ENCODE measurements around the gene CHST8.

The CHST8 gene

GRCh38 chr19:33699754-33700407 lies 78.1 kb downstream of the CHST8 start:
- no peak for DNase-seq (ENCODE audit: low read depth in 1 of 2, low spot score in 1 of 2)
- TF ChIP-seq GABPA (IDR thresholded peaks at IDR 0.05; ENCODE audit: low read depth): no peak
- no peak for TF ChIP-seq POLR2AphosphoS5 (IDR thresholded peaks at IDR 0.05; ENCODE audit: low read depth)
- no peak for TF ChIP-seq SPI1 (IDR thresholded peaks at IDR 0.05; ENCODE audit: borderline replicate concordance, low read depth)
- TF ChIP-seq CTCF (IDR thresholded peaks at IDR 0.05; ENCODE audit: insufficient read depth, low read length): no peak
- TF ChIP-seq REST (IDR thresholded peaks at IDR 0.05; ENCODE audit: insufficient replicate concordance, low read depth): no peak
- no peak overlapping the region for H3K4me3 ChIP-seq (replicated peaks; ENCODE audit: insufficient read depth, low read length)

GRCh38 chr19:33700408-33701013 lies 78.8 kb downstream of the CHST8 start:
- Histone ChIP-seq H3K27me3 (ENCODE audit: insufficient read depth, poor library complexity, severe bottlenecking) (no peaks in the 10 kb centered on the region), H3K4me3 (replicated peaks; ENCODE audit: insufficient read depth, low read length) (no peak overlapping the region), H3K27ac (replicated peaks) (no peak overlapping the region)
- DNase-seq (ENCODE audit: low read depth in 1 of 2, low spot score in 1 of 2): no peak
- TF ChIP-seq POLR2AphosphoS5 (IDR thresholded peaks at IDR 0.05; ENCODE audit: low read depth) (no peak), GABPA (IDR thresholded peaks at IDR 0.05; ENCODE audit: low read depth) (no peak), CTCF (IDR thresholded peaks at IDR 0.05; ENCODE audit: insufficient read depth, low read length) (no peak), REST (IDR thresholded peaks at IDR 0.05; ENCODE audit: insufficient replicate concordance, low read depth) (no peak), SPI1 (IDR thresholded peaks at IDR 0.05; ENCODE audit: borderline replicate concordance, low read depth) (no peak)

More at GRCh38 chr19:33699754-33700407, 78.1 kb downstream of the CHST8 start:
- H3K27ac ChIP-seq (replicated peaks): no peak overlapping the region
- no peaks in the 10 kb centered on the region for H3K27me3 ChIP-seq (ENCODE audit: insufficient read depth, poor library complexity, severe bottlenecking)

- no peak for TF ChIP-seq POLR2AphosphoS5 (IDR thresholded peaks at IDR 0.05; ENCODE audit: low read depth)
- H3K4me3 ChIP-seq (replicated peaks; ENCODE audit: insufficient read depth, low read length): no peak overlapping the region
- no peaks in the 10 kb centered on the region for H3K27me3 ChIP-seq (ENCODE audit: insufficient read depth, poor library complexity, severe bottlenecking)
- no peak overlapping the region for H3K27ac ChIP-seq (replicated peaks)
- no peak for DNase-seq (ENCODE audit: low read depth in 1 of 2, low spot score in 1 of 2)
Observed at GRCh38 chr19:33701565-33701964, 79.8 kb downstream of the CHST8 start.

GRCh38 chr19:33702606-33703437 lies 81.1 kb downstream of the CHST8 start:
- H3K27me3 ChIP-seq (ENCODE audit: insufficient read depth, poor library complexity, severe bottlenecking): no peaks in the 10 kb centered on the region
- H3K27ac ChIP-seq (replicated peaks): no peak overlapping the region
- TF ChIP-seq CTCF (IDR thresholded peaks at IDR 0.05; ENCODE audit: insufficient read depth, low read length): no peak
- TF ChIP-seq SPI1 (IDR thresholded peaks at IDR 0.05; ENCODE audit: borderline replicate concordance, low read depth): no peak
- TF ChIP-seq REST (IDR thresholded peaks at IDR 0.05; ENCODE audit: insufficient replicate concordance, low read depth): no peak
- no peak for TF ChIP-seq GABPA (IDR thresholded peaks at IDR 0.05; ENCODE audit: low read depth)
- TF ChIP-seq POLR2AphosphoS5 (IDR thresholded peaks at IDR 0.05; ENCODE audit: low read depth): no peak
- H3K4me3 ChIP-seq (replicated peaks; ENCODE audit: insufficient read depth, low read length): no peak overlapping the region
- DNase-seq (ENCODE audit: low read depth in 1 of 2, low spot score in 1 of 2): no peak

All from HL-60 (cell line).